Activated CD8-positive, alpha-beta T cell treated with anti-CD3 and anti-CD28 coated beads for 36 hours (primary cell): ENCODE measurements around the gene ACTA2. TPM values are rescaled to one million over a fixed set of nuclear protein-coding genes. Genes with fewer than 3 reads are reported as not detected.

ENCODE experiments used
- ATAC-seq: fragments of 200-7000 bp; cut with Tn5 transposase; one replicate; pipeline ENCODE4 v1.10.0; 2021; ENCODE audit warnings: mild to moderate bottlenecking, moderate library complexity
- CTCF ChIA-PET: fragments of 350-600 bp; sonication (Branson Sonifier 250); formaldehyde crosslinking; loops from one replicate; lab custom pipeline; 2021; ENCODE audit warnings: antibody characterized with exemption; lab: Charles Lee
- POLR2A ChIA-PET: fragments of 350-600 bp; sonication (Branson Sonifier 250); formaldehyde crosslinking; loops from one replicate; lab custom pipeline; 2021; ENCODE audit warnings: antibody characterized with exemption; lab: Charles Lee
- DNase-seq: peaks from one replicate; pipeline ENCODE4 v3.0.0-alpha.2; 2020
- H3K27ac Mint-ChIP-seq: one replicate; pipeline ENCODE4 v1.8.0; 2021; ENCODE audit warnings: mild to moderate bottlenecking, mixed read lengths
- H3K27me3 Mint-ChIP-seq: one replicate; pipeline ENCODE4 v1.8.0; 2021; ENCODE audit warnings: mixed read lengths
- H3K36me3 Mint-ChIP-seq: one replicate; pipeline ENCODE4 v1.8.0; 2021; ENCODE audit warnings: low read depth, mixed read lengths
- H3K4me1 Mint-ChIP-seq: one replicate; pipeline ENCODE4 v1.8.0; 2021; ENCODE audit warnings: low read depth, mixed read lengths
- H3K4me3 Mint-ChIP-seq: one replicate; pipeline ENCODE4 v1.8.0; 2021; ENCODE audit warnings: mild to moderate bottlenecking, moderate library complexity, mixed read lengths
- H3K9me3 Mint-ChIP-seq: one replicate; pipeline ENCODE4 v1.8.0; 2021; ENCODE audit warnings: mixed read lengths
- intact Hi-C: fragments of 100-400 bp; cut with micrococcal nuclease; formaldehyde crosslinking; loops from one replicate; pipeline ENCODE4 v1.10.0; 2022
- total RNA-seq, 2 experiments: library from RNA; stranded (reverse); gene quantifications; one replicate each; pipeline ENCODE4 v1.2.3, GENCODE V29; 2021
- TF ChIP-seq, protein P1 (sequence below): fragments of 200-600 bp; IDR thresholded peaks from one replicate; pipeline ENCODE4 v1.8.0; 2022; ENCODE audit warnings: antibody characterized with exemption, mild to moderate bottlenecking

The ACTA2 gene
- total RNA-seq, 2 experiments from 2014 or later: 13.3 to 14.9 TPM

DNA sequence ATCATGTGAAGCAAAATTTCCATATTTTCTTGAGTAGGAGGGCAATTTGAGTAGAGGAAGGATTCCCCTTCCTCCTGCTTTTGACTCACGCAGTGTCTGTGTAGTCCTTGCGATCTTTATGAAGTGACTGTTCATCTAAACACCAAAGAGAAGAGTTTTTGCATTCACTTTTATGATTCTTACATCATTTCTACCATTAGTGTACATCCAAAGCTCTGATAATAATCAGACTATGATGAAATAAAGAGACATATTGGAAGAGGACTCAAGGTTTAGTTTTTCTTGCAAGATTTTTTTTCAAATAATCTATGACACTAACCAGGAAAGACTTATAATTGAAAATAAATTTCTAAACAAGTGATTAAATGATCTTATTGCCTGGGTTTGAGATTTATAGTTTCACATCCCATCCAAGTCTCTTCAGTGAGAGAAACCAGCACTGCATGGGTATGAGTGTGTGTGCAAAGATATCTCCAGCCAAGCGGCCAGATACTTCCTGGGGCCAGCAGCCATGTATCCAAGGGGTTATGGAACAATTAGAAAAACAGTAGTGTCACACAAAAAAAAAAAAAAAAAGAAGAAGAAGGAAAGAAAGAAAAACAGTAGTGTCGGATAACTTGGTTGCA is 2.0 kb upstream of the ACTA2 start:
- H3K27me3 Mint-ChIP-seq: no peaks in the 10 kb centered on the region
- H3K36me3 Mint-ChIP-seq: no peaks in the 10 kb centered on the region
- CTCF ChIA-PET: interaction anchor here (0.8 to 1.8 kb wide), 3 partner anchors 9 to 259 kb away, joined by 3 to 4 read pairs (median 3); no protein-coding TSS in a partner anchor
- TF ChIP-seq, protein P1, sequence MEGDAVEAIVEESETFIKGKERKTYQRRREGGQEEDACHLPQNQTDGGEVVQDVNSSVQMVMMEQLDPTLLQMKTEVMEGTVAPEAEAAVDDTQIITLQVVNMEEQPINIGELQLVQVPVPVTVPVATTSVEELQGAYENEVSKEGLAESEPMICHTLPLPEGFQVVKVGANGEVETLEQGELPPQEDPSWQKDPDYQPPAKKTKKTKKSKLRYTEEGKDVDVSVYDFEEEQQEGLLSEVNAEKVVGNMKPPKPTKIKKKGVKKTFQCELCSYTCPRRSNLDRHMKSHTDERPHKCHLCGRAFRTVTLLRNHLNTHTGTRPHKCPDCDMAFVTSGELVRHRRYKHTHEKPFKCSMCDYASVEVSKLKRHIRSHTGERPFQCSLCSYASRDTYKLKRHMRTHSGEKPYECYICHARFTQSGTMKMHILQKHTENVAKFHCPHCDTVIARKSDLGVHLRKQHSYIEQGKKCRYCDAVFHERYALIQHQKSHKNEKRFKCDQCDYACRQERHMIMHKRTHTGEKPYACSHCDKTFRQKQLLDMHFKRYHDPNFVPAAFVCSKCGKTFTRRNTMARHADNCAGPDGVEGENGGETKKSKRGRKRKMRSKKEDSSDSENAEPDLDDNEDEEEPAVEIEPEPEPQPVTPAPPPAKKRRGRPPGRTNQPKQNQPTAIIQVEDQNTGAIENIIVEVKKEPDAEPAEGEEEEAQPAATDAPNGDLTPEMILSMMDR: no peak
- H3K4me1 Mint-ChIP-seq: no peaks in the 10 kb centered on the region
- intact Hi-C loops: no loop called here
- ATAC-seq (no peak), DNase-seq (no peak)
- H3K4me3 Mint-ChIP-seq: no peak overlapping the region
- POLR2A ChIA-PET: no interaction called here
- H3K9me3 Mint-ChIP-seq: no peaks in the 10 kb centered on the region
- H3K27ac Mint-ChIP-seq: no peak overlapping the region

DNA sequence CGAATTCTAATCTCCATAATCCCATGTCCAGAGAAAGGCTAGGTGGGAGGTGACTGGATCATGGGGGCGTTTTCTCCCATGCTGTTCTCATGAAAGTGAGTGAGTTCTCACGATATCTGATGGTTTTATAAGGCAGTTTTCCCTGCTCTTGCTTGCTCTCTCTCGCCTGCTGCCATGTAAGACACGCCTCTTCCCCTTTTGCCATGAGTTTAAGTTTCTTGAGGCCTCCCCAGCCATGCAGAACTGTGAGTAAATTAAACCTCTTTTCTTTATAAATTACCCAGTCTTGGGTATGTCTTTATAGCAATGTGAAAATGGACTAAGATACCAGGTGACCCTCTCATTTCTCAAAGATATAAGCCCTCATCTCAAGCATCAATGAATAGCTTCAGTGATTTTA is 1.1 kb upstream of the ACTA2 start:
- POLR2A ChIA-PET: no interaction called here
- ATAC-seq (no peak), DNase-seq (no peak)
- H3K4me1 Mint-ChIP-seq: no peaks in the 10 kb centered on the region
- H3K9me3 Mint-ChIP-seq: no peaks in the 10 kb centered on the region
- no peaks in the 10 kb centered on the region for H3K27me3 Mint-ChIP-seq
- no peak overlapping the region for H3K27ac Mint-ChIP-seq
- H3K4me3 Mint-ChIP-seq: no peak overlapping the region
- no peaks in the 10 kb centered on the region for H3K36me3 Mint-ChIP-seq
- CTCF ChIA-PET: interaction anchor here (0.8 to 1.8 kb wide), 3 partner anchors 8 to 76 kb away, joined by 3 to 6 read pairs (median 4); no protein-coding TSS in a partner anchor
- TF ChIP-seq, protein P1: no peak
- intact Hi-C loops: no loop called here

- peaks cover 7% of the 10 kb centered on the region for H3K4me1 Mint-ChIP-seq
- ChIA-PET CTCF (interaction anchor here (0.7 to 2.8 kb wide), 5 partner anchors 9 to 268 kb away, joined by 3 to 11 read pairs (median 5); no protein-coding TSS in a partner anchor), POLR2A (no interaction called here)
- ATAC-seq: no peak
- TF ChIP-seq, protein P1: no peak
- H3K36me3 Mint-ChIP-seq: no peaks in the 10 kb centered on the region
- H3K4me3 Mint-ChIP-seq: no peak overlapping the region
- DNase-seq: no peak
- intact Hi-C loops: no loop called here
- no peaks in the 10 kb centered on the region for H3K9me3 Mint-ChIP-seq
- no peak overlapping the region for H3K27ac Mint-ChIP-seq
- no peaks in the 10 kb centered on the region for H3K27me3 Mint-ChIP-seq
Measured at GRCh38 chr10:88949912-88950837, 2.4 kb downstream of the ACTA2 start.

GRCh38 chr10:88949051-88949450 is 3.5 kb downstream of the ACTA2 start:
- ATAC-seq (no peak), DNase-seq (no peak)
- H3K27ac Mint-ChIP-seq: no peak overlapping the region
- intact Hi-C loops: no loop called here
- no peak overlapping the region for H3K4me3 Mint-ChIP-seq
- ChIA-PET CTCF (interaction anchor here (0.7 to 2.8 kb wide), 5 partner anchors 8 to 269 kb away, joined by 3 to 11 read pairs (median 5); no protein-coding TSS in a partner anchor), POLR2A (interaction anchor here (0.6 kb wide), 1 partner anchor 443 kb away, joined by 4 read pairs; the partner anchor contains the start of gene IFIT1)
- no peaks in the 10 kb centered on the region for H3K27me3 Mint-ChIP-seq
- no peaks in the 10 kb centered on the region for H3K36me3 Mint-ChIP-seq
- H3K4me1 Mint-ChIP-seq: peaks cover 15% of the 10 kb centered on the region
- TF ChIP-seq, protein P1: no peak
- H3K9me3 Mint-ChIP-seq: no peaks in the 10 kb centered on the region
